GM18502 (cell line): ENCODE measurements around the gene IPO9.
"Not testable (repeated sequence)": the region's sequence is repeated elsewhere in the genome, so short reads cannot be mapped to it uniquely, and the experiment has no call there.

Source experiments
- ATAC-seq: cut with Tn5 transposase; IDR thresholded peaks from one replicate; pipeline ENCODE4 v1.9.1; 2021; ENCODE audit warnings: mild to moderate bottlenecking; ENCODE audit not compliant: unreplicated experiment, poor library complexity

Gene IPO9

GRCh38 chr1:201900476-201900875, 71.5 kb downstream of the IPO9 start:
- no peak for ATAC-seq

- ATAC-seq, result not testable (repeated sequence)
These were observed 72.1 kb downstream of the IPO9 start for GRCh38 chr1:201901036-201901435.

- no peak for ATAC-seq
These were observed 73.2 kb downstream of the IPO9 start for GRCh38 chr1:201902198-201902597.

DNA sequence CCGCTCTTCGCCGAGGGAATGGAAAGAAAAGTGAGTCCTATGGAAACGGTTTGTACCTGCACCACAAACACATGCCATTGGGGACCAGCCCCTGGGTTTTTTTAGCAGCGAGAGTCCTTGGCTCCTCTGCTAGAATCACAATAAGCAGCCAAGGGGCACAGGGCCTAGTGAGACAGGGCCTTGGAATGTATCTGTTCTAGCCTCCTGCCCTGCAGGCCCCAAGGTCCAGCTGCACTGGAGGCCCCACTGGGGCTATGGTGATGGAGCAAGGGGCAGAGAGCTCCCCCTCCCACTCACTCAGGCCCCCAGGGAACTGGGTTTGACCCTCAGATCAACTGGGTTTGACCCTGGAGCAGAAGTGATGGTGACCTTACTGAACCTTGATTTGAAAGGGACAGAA, 74.2 kb downstream of the IPO9 start:
- ATAC-seq, result no peak

DNA sequence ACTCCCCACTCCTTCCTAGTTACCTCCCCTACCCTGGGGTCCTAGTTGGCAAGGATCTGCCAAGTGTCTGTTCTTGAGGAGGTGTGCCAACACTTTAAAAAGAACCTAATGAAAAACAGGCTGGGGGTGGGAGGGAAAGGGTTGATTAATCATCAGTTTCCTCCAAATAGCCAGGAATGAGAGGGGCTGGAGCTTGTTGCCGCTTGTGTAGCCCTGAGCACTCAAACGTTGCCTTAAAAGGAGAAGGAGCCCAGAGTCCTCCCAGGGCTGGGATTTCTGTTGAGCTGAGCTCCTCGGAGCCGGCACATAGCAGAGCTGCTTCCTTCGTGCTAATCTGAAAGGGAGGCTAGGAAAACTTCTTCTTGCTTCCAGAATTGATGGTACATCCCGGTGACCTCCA, 75.6 kb downstream of the IPO9 start:
- no peak for ATAC-seq

DNA sequence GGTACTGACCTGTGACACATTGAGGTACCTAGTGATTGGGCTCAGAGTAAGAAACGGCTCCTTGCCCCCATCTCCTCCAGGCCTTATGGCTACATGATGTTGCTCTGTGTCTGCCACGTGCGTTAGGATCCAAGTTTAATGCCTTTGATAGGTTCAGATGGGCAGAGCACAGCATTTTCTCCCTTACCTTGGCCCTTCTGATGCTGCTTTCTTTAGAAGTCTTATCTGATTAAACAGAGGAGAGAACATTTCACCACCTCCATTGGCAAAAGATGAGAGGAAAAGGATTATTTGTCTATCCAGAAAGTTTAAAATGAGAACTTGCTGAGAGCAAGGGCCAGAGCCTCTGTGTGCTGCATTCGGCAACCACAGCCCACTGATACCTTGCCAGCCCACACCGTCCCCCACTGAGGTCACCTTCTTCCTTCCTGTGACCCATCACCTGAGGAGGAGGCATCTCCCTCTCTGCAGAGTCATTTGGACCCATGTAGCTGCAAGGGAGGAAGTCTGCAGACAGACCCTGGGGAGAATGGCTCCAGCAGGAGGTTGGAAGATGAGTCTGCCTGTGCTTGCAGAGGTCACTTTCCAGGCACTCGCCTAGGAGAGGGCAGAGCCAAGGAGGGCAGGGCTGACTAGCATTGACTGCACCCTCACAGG, 76.4 kb downstream of the IPO9 start:
- no peak for ATAC-seq

GRCh38 chr1:201906336-201906735, 77.4 kb downstream of the IPO9 start:
- ATAC-seq, result no peak

GRCh38 chr1:201907621-201908020, 78.7 kb downstream of the IPO9 start:
- no peak for ATAC-seq

DNA sequence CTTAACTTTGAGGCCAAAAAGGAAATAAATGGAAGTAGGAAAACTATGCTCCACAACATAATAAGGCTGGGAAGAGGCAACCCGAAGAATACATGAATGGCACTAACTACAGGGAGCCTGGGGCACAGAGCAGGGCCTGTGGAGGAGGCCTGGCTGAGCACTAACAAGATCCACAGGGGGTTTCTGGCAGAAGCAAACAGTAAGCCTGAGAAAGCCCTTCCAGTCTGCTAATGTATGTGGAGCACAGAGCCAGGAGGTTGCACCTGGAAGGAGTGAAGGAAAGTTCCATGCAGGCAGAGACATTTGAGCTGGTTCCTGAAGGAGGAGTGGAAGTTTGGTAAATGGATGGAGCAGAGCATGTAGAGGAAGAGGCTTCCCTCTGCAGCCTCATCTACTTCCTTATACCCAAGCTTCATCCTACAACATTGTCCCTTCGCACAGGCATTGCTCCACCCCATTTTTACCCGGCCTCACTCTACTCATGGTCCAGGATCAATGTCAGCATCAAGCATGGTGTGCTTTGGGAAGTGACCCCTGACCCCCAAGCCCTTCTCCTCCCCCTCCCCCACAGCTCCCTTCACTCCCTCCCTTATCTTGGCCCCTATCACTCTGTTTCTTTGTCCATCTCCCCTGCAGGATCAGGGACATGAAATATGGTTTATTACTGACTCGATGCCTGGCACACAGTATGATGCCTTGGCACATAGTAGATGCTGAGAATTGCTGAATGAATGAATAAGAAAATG, 83.0 kb downstream of the IPO9 start:
- no peak for ATAC-seq

DNA sequence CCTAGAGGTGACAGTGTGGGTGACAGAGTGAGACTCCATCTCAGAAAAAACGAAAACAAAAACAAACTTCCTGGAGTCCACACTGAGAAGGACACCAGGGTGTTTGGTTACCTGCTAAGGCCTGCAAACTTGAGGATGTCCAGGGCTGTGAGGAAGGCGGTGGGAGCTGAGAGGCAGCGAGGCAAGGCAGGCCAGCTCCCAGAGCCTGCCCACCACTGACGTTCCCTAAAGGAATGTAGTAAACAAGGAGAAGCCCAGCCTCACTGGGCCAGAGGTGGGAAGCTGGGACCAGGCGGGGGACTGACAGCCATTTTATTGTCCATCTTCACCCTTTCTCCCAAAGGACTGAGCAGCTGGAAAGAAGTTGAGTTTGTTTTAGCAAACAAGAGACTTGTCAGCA, 83.9 kb downstream of the IPO9 start:
- no peak for ATAC-seq

- no peak for ATAC-seq
These were observed 85.7 kb downstream of the IPO9 start for GRCh38 chr1:201914456-201915235.

GRCh38 chr1:201916649-201917249, 87.8 kb downstream of the IPO9 start:
- ATAC-seq, result no peak

DNA sequence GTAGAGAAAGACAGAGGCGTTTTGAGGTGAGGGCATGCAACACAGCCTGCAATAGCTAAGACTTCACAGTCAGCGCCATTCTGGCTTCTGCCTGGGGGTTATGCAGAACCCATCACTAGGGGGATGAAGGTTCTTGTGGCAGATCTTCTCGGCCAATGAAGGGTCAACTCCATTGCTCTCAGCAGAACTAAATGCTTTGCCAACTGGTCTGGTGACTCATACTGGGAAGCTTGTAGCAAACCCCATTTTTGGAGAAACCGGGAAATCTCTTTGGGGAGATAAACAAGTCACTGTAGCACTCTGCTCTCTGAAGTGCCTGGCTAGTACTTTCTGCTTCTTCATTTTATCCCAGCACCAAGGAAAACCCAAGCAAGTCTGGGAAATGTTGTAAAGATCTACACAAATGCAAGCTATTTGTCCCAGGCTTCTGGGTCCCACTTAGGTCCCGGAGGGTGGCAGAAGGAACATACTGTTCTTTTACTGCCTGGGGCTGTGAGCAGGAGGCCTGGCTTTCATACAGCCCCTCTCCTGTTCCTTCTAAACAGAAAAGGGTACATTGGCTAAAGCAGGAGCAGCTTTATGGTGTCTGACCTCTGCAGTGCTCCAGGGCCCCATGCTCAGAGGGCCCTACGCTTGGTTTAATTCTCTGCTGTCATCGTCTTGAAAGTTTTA, 88.5 kb downstream of the IPO9 start:
- no peak for ATAC-seq

- no peak for ATAC-seq
These were observed 89.4 kb downstream of the IPO9 start for GRCh38 chr1:201918343-201918742.

- ATAC-seq, result no peak
These were observed 93.1 kb downstream of the IPO9 start for GRCh38 chr1:201921952-201922558.

DNA sequence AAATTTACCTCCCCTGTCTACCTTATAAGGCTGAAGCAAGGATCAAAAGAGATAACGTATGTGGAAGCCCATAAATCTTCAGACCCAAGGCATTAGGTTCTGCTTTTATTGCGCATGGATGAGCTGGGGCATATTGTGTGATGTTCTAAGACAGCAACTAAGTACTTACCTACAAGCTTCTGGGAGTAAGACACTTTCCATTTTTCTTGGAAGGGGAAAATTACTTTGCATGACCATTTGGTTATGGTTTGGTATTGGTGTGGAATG, 96.3 kb downstream of the IPO9 start:
- no peak for ATAC-seq

DNA sequence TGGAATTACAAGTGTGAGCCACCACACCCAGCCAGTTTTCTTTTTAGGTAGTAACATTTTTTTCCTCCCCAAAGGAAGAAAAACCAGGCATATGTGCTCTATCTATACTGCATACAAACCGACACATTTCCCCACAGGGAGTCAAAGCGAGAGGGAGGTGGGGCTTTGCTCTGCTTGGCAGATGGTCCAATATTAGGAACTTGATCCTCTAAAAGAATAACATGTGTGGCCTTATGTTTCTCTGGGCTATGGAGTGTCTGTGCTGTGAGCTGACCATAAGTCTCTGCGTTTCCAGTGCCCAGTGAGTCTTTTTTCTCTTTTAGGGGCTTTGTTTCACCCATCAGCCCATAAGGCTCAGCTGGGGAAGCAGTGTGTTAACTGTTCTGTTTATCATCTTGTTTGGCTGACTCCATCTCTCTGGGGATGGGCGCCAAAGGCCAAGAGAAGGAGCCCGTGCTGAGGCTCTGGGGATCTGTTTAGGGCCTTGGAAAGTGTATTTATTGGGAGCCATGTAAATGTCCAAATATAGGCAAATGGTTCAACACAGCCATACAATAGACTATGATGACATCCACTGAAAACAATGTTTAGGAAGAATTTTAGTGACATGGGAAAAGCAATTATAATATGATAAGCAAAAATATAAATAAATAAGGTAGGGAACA, 97.2 kb downstream of the IPO9 start:
- no peak for ATAC-seq

DNA sequence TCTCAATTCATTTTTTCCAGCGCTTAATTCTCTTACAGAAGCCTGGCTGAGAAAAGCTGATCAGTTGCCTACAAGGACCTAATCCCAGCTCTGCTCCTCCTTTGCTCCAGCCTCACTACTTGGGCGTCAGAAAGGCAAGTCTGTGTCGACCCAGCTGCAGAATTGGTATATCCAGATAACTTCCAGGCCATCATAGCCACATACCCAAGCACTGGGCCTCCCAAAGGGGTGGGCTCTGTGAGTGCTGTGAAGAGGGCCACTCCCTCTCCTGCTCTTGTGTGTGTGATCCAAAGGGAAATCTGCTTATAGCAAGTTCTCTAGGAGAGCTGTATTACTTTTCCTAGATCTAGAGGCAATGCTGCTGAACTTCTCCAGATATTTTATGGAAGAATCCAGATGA, 99.3 kb downstream of the IPO9 start:
- ATAC-seq, result no peak

- ATAC-seq, result no peak
These were observed 101.2 kb downstream of the IPO9 start for GRCh38 chr1:201930137-201930536.

- ATAC-seq, result no peak
These were observed 101.8 kb downstream of the IPO9 start for GRCh38 chr1:201930803-201931202.
